ENCODE measurements around the gene HOXD11. TPM values are rescaled to one million over a fixed set of nuclear protein-coding genes. Genes with fewer than 3 reads are reported as not detected.

HOXD11 gene
- total RNA-seq, 2 donors from 2014 or later: not detected

DNA sequence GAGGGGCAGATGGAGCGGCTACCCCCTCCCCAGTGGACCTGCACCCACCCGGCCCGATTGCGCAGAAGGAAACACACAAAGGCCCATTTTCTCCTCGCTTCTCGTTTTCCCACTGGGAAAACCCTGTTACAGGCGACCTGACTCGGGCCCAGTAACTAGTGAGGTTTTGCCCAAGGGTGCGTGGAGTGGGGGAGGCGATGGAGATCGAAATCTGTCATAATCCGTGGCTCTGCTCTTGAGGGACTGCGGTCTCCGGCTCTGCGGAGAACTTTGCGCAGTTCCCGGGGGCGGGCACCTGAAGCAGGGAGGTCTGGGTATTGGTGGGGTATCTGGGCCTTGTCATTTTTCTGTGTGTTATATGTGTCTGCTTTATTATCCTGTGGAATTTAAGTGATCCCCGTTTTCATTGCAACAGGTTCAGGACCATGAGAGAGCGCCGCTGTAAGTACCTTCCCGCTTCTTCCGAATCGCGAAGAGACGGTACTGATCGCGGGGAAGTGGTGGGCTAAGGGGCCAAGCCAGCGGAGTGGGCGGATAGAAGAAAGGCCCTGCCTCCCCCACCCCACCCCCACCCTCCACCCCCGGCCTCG, 40.2 kb downstream of the HOXD11 start:
- intact Hi-C loops (cut with DNase I): loop anchor here (10.0 kb wide), 1 partner anchor 397 kb away; no protein-coding TSS in a partner anchor
- ATAC-seq (no peak), DNase-seq (no peak)
- H3K36me3 ChIP-seq (replicated peaks in 1 of 2; ENCODE audit: insufficient read depth in 1 of 2, low read depth in 2 of 2): no peaks in the 10 kb centered on the region
- no peak overlapping the region for H3K27ac ChIP-seq
- H3K27me3 ChIP-seq: peaks cover 0 to 53% of the 10 kb centered on the region in 2 donors
- H3K9me3 ChIP-seq: no peaks in the 10 kb centered on the region
- peaks cover 6% of the 10 kb centered on the region for H3K4me1 ChIP-seq
- no peak overlapping the region for H3K4me3 ChIP-seq
- 12 to 22% methylated on average over 22 to 32 of the region's 32 CpGs for WGBS, 2 donors
- TF ChIP-seq POLR2A (IDR thresholded peaks at IDR 0.05): no peak
- TF ChIP-seq, protein P1, sequence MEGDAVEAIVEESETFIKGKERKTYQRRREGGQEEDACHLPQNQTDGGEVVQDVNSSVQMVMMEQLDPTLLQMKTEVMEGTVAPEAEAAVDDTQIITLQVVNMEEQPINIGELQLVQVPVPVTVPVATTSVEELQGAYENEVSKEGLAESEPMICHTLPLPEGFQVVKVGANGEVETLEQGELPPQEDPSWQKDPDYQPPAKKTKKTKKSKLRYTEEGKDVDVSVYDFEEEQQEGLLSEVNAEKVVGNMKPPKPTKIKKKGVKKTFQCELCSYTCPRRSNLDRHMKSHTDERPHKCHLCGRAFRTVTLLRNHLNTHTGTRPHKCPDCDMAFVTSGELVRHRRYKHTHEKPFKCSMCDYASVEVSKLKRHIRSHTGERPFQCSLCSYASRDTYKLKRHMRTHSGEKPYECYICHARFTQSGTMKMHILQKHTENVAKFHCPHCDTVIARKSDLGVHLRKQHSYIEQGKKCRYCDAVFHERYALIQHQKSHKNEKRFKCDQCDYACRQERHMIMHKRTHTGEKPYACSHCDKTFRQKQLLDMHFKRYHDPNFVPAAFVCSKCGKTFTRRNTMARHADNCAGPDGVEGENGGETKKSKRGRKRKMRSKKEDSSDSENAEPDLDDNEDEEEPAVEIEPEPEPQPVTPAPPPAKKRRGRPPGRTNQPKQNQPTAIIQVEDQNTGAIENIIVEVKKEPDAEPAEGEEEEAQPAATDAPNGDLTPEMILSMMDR (IDR thresholded peaks at IDR 0.05): no peak

GRCh38 chr2:176147800-176148496, 40.9 kb downstream of the HOXD11 start:
- Histone ChIP-seq H3K27ac (no peak overlapping the region), H3K27me3 (peaks cover 0 to 52% of the 10 kb centered on the region in 2 donors), H3K36me3 (replicated peaks in 1 of 2; ENCODE audit: insufficient read depth in 1 of 2, low read depth in 2 of 2) (no peaks in the 10 kb centered on the region), H3K4me1 (peaks cover 6% of the 10 kb centered on the region), H3K9me3 (no peaks in the 10 kb centered on the region), H3K4me3 (no peak overlapping the region)
- ATAC-seq (no peak), DNase-seq (no peak)
- 9 to 10% methylated on average over 21 to 31 of the region's 31 CpGs for WGBS, 2 donors
- intact Hi-C loops (cut with DNase I): loop anchor here (10.0 kb wide), 1 partner anchor 397 kb away; no protein-coding TSS in a partner anchor
- TF ChIP-seq POLR2A (IDR thresholded peaks at IDR 0.05): no peak
- TF ChIP-seq, protein P1 (IDR thresholded peaks at IDR 0.05): no peak

DNA sequence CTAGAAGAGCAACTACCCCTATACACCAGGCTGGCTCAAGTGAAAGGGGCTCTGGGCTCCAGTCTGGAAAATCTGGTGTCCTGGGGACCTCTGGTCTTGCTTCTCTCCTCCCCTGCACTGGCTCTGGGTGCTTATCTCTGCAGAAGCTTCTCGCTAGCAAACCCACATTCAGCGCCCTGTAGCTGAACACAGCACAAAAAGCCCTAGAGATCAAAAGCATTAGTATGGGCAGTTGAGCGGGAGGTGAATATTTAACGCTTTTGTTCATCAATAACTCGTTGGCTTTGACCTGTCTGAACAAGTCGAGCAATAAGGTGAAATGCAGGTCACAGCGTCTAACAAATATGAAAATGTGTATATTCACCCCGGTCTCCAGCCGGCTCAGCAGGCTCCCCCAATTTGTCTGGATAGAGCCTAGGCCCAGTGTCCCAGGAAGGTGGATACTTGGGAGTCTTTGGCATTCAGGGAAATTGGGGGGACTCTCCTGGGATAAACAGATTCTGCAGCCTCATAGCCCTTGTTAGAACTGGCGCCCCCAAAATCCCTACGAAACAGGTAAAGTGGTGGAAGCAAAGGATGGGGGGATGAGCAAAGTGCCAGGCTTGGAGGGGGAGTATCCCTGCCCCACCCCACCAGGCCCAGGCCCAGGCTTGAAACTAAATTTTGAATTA, 41.8 kb downstream of the HOXD11 start:
- no peak overlapping the region for H3K4me3 ChIP-seq
- WGBS, 2 donors: 18 to 23% methylated on average over 11 of the region's 11 CpGs
- TF ChIP-seq, protein P1 (IDR thresholded peaks at IDR 0.05): no peak
- TF ChIP-seq POLR2A (IDR thresholded peaks at IDR 0.05): no peak
- no peaks in the 10 kb centered on the region for H3K36me3 ChIP-seq (replicated peaks in 1 of 2; ENCODE audit: insufficient read depth in 1 of 2, low read depth in 2 of 2)
- no peak overlapping the region for H3K27ac ChIP-seq
- ATAC-seq (no peak), DNase-seq (no peak)
- H3K27me3 ChIP-seq: peaks cover 0 to 48% of the 10 kb centered on the region in 2 donors
- H3K9me3 ChIP-seq: no peaks in the 10 kb centered on the region
- peaks cover 6% of the 10 kb centered on the region for H3K4me1 ChIP-seq
- intact Hi-C loops (cut with DNase I): loop anchor here (10.0 kb wide), 1 partner anchor 396 kb away; no protein-coding TSS in a partner anchor

GRCh38 chr2:176149481-176149938, 42.4 kb downstream of the HOXD11 start:
- DNase-seq: no peak
- no peak overlapping the region for H3K4me3 ChIP-seq
- H3K9me3 ChIP-seq: no peaks in the 10 kb centered on the region
- H3K27me3 ChIP-seq: peaks cover 0 to 49% of the 10 kb centered on the region in 2 donors
- peaks cover 6% of the 10 kb centered on the region for H3K4me1 ChIP-seq
- intact Hi-C loops (cut with DNase I): loop anchor here (10.0 kb wide), 1 partner anchor 395 kb away; no protein-coding TSS in a partner anchor
- no peak overlapping the region for H3K27ac ChIP-seq
- WGBS, 2 donors: 8 to 25% methylated on average over 16 to 22 of the region's 22 CpGs
- ATAC-seq: no peak
- TF ChIP-seq POLR2A (IDR thresholded peaks at IDR 0.05): no peak
- TF ChIP-seq, protein P1 (IDR thresholded peaks at IDR 0.05): no peak
- no peaks in the 10 kb centered on the region for H3K36me3 ChIP-seq (replicated peaks in 1 of 2; ENCODE audit: insufficient read depth in 1 of 2, low read depth in 2 of 2)

Measured in body of pancreas (tissue), 4 donors.